ENCODE measurements around the gene C5. TPM values are rescaled to one million over a fixed set of nuclear protein-coding genes. Genes with fewer than 3 reads are reported as not detected.

The C5 gene
- total RNA-seq, 1 experiment from 2014 or later = 0.74 TPM

DNA sequence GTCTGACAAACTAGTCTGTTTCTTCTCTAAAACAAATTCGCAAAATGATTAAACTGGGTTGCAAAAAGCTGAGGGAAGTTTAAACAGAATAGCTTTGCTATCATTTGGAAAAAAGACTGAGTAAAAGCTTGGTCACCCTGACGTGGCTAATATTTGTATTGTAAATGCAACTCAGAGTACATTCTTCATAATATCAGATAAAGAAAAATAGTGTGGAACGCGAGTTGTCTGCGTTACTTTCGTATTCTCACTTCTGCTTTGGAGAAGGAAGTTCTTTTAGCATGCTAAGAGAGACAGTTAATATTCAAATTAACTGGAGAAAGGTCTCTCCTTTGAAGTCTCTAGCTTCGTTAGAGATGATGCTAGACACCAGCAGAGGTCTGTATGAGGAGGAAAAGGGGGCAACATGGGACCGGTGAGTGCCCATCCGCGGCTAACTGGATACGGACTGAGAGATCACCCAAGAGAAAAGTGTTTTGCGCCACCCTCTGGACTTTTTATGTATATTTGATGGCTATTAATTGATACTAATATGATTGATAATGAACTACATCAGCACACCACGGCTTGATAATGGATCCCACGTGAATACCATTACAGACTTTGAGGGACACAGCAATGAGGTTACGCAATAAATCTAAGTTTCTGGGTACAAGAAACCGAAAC is 21.8 kb upstream of the C5 start:
- no peak overlapping the region for H3K23ac ChIP-seq (ENCODE audit: insufficient read length, low read depth, low read length)
- no peak overlapping the region for H3T11ph ChIP-seq (ENCODE audit: low read length)
- H3K18ac ChIP-seq (ENCODE audit: insufficient read length, low read depth, low read length) = no peak overlapping the region
- no peak overlapping the region for H2BK20ac ChIP-seq (ENCODE audit: low read depth, low read length, poor library complexity, severe bottlenecking)
- no peak overlapping the region for H3K9ac ChIP-seq (ENCODE audit: extremely low read depth, insufficient read length, low read length)
- H3K56ac ChIP-seq (ENCODE audit: insufficient read length, low read depth, low read length) = no peak overlapping the region
- H3K27me3 ChIP-seq (ENCODE audit: insufficient read depth, low read length) = peaks cover 26% of the 10 kb centered on the region
- no peak overlapping the region for H2BK15ac ChIP-seq (ENCODE audit: low read depth, low read length)
- no peak overlapping the region for H3K4me2 ChIP-seq (ENCODE audit: insufficient read depth, insufficient read length, low read length)
- no peak overlapping the region for H2BK12ac ChIP-seq (ENCODE audit: insufficient read length, low read depth, low read length)
- H3K4me1 Mint-ChIP-seq = peaks cover 15 to 18% of the 10 kb centered on the region in 2 experiments
- H4K5ac ChIP-seq (ENCODE audit: insufficient read length, low read depth, low read length) = no peak overlapping the region
- no peaks in the 10 kb centered on the region for H3K9me3 ChIP-seq (ENCODE audit: control insufficient read depth, low read depth, low read length)
- H2AK5ac ChIP-seq (ENCODE audit: insufficient read length, low read length) = no peak overlapping the region
- no peaks in the 10 kb centered on the region for H4K20me1 ChIP-seq (ENCODE audit: control insufficient read depth, insufficient read depth, insufficient read length)
- no peak overlapping the region for H3K27ac Mint-ChIP-seq
- no peak overlapping the region for H2AFZ ChIP-seq (ENCODE audit: low read length)
- no peak overlapping the region for H3K14ac ChIP-seq (ENCODE audit: insufficient read depth, low read length)
- no peak overlapping the region for H3K27ac ChIP-seq (ENCODE audit: insufficient read length, low read depth, low read length)
- H4K8ac ChIP-seq (replicated peaks; ENCODE audit: insufficient read length, low read depth, low read length) = no peak overlapping the region
- no peaks in the 10 kb centered on the region for H3K79me1 ChIP-seq (ENCODE audit: insufficient read depth, low read depth, low read length, poor library complexity, severe bottlenecking)
- H3K36me3 Mint-ChIP-seq (ENCODE audit: insufficient read depth in 1 of 3, low read depth in 3 of 3) = peaks cover 0 to 2% (median 0%) of the 10 kb centered on the region in 3 experiments; a peak in 1 of 7 replicates
- H3K9me3 Mint-ChIP-seq = peaks cover 2 to 7% of the 10 kb centered on the region in 2 experiments; a peak in 2 of 5 replicates
- TF ChIP-seq, protein P1, sequence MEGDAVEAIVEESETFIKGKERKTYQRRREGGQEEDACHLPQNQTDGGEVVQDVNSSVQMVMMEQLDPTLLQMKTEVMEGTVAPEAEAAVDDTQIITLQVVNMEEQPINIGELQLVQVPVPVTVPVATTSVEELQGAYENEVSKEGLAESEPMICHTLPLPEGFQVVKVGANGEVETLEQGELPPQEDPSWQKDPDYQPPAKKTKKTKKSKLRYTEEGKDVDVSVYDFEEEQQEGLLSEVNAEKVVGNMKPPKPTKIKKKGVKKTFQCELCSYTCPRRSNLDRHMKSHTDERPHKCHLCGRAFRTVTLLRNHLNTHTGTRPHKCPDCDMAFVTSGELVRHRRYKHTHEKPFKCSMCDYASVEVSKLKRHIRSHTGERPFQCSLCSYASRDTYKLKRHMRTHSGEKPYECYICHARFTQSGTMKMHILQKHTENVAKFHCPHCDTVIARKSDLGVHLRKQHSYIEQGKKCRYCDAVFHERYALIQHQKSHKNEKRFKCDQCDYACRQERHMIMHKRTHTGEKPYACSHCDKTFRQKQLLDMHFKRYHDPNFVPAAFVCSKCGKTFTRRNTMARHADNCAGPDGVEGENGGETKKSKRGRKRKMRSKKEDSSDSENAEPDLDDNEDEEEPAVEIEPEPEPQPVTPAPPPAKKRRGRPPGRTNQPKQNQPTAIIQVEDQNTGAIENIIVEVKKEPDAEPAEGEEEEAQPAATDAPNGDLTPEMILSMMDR (conservative IDR thresholded peaks at IDR 0.05) = no peak
- H3K4ac ChIP-seq (ENCODE audit: low read depth, low read length) = no peak overlapping the region
- no peak for DNase-seq
- H4K91ac ChIP-seq (ENCODE audit: insufficient read length, low read depth, low read length) = no peak overlapping the region
- no peaks in the 10 kb centered on the region for H3K79me2 ChIP-seq (ENCODE audit: insufficient read depth, low read length)
- H2BK120ac ChIP-seq (ENCODE audit: low read depth, low read length, poor library complexity, severe bottlenecking) = no peak overlapping the region
- no peak overlapping the region for H2BK5ac ChIP-seq (ENCODE audit: insufficient read length, low read length)
- H3K27me3 Mint-ChIP-seq (ENCODE audit: low read depth) = peaks cover 93% of the 10 kb centered on the region
- no CpG with 5 or more reads among the region's 16 CpGs for WGBS (ENCODE audit: extremely low coverage, insufficient read length, low lambda C conversion rate)
- H3K23me2 ChIP-seq (ENCODE audit: insufficient read length, low read depth, low read length, poor library complexity, severe bottlenecking) = peaks cover 10% of the 10 kb centered on the region
- no peaks in the 10 kb centered on the region for H3K4me1 ChIP-seq (ENCODE audit: insufficient read depth, low read length)
- no peak overlapping the region; a peak in 1 of 5 replicates for H3K4me3 Mint-ChIP-seq

All from H9 (cell line).